Kidney (tissue), 14 donors: ENCODE results near the gene CATSPER1. TPM values are rescaled to one million over a fixed set of nuclear protein-coding genes. Genes with fewer than 3 reads are reported as not detected.

Experiments used
- DNase-seq, 5 donors: peaks; one replicate each; pipeline ENCODE4 v3.0.0-alpha.2; 2013 to 2020
- FAIRE-seq: peaks from 2 replicates; lab custom pipeline; 2012; peaks lifted over from hg19 to GRCh38; lab: Jason Lieb, UNC
- H3K27ac ChIP-seq, 2 donors: one replicate each; pipeline ENCODE4 v1.7.0; 2013; ENCODE audit warnings: low read depth in 2 of 2, low read length in 2 of 2, inconsistent platforms in 1 of 2
- H3K27me3 ChIP-seq: one replicate; pipeline ENCODE4 v1.7.1; 2013; ENCODE audit warnings: low read length, inconsistent platforms; ENCODE audit not compliant: control insufficient read depth, insufficient read depth
- H3K36me3 ChIP-seq, 3 donors: one replicate each; pipeline versions ENCODE4 v1.7.0 to v1.7.1; 2013; ENCODE audit warnings: low read length in 3 of 3, control low read depth in 1 of 3, inconsistent platforms in 1 of 3; ENCODE audit not compliant: insufficient read depth in 3 of 3, control insufficient read depth in 2 of 3
- H3K4me1 ChIP-seq, 3 donors: one replicate each; pipeline versions ENCODE4 v1.7.0 to v1.7.1; 2013; ENCODE audit warnings: low read length in 3 of 3, inconsistent platforms in 1 of 3, low read depth in 1 of 3; ENCODE audit not compliant: control insufficient read depth in 2 of 3, insufficient read depth in 2 of 3
- H3K4me3 ChIP-seq, 3 donors: one replicate each; pipeline versions ENCODE4 v1.7.0 to v1.8.1; 2013; ENCODE audit warnings: low read length in 3 of 3, control low read depth in 1 of 3, inconsistent platforms in 1 of 3
- H3K9ac ChIP-seq, 3 donors: one replicate each; pipeline versions ENCODE4 v1.7.0 to v1.7.1; 2013; ENCODE audit warnings: low read length in 3 of 3, control low read depth in 1 of 3, inconsistent platforms in 1 of 3
- H3K9me3 ChIP-seq, 3 donors: one replicate each; pipeline versions ENCODE4 v1.7.0 to v1.7.1; 2013; ENCODE audit warnings: low read length in 3 of 3, control low read depth in 1 of 3, inconsistent platforms in 1 of 3; ENCODE audit not compliant: control insufficient read depth in 2 of 3, insufficient read depth in 1 of 3
- CTCF ChIP-seq: IDR thresholded peaks from 3 replicates; pipeline ENCODE4 v1.5.1; 2012; ENCODE audit warnings: mild to moderate bottlenecking, moderate library complexity, borderline replicate concordance; ENCODE audit not compliant: insufficient read depth; ENCODE audit errors: extremely low read depth
- intact Hi-C: fragments of 100-400 bp; cut with DNase I; formaldehyde crosslinking; loops from one replicate; pipeline ENCODE4 v1.11.1; 2022
- polyA plus RNA-seq: library from polyadenylated mRNA; stranded (reverse); fragments of 350-450 nt; fragmentation: Illumina TruSeq; extraction: RNeasy Lipid Tissue Mini Kit (QIAGEN cat#74804); gene quantifications from one replicate; pipeline ENCODE4 v1.2.3, GENCODE V29; 2014; ENCODE audit warnings: low read depth, low replicate concordance; ENCODE audit not compliant: insufficient read depth
- total RNA-seq: library from RNA; stranded (reverse); fragmentation: NEBNext Ultra II Directional; extraction: Animal tissue kit (Norgen Biotek cat#: 25700); gene quantifications from one replicate; pipeline ENCODE4 v1.2.1, GENCODE V29; 2021
- donor health status: control.
- donor health status: control.
- donor health status: control.
- donor health status: control.
- donor health status: control.
- donor health status: DM: yes; HTN: yes; CAD: no.
- donor health status: Normal renal cell carcinoma (clear cell type).

The CATSPER1 gene
- total and polyA plus RNA-seq, 2 donors from 2014 or later: 0.76 TPM; not detected in 1

GRCh38 chr11:66051371-66051765, 25.1 kb upstream of the CATSPER1 start:
- H3K9me3 ChIP-seq: no peaks in the 10 kb centered on the region
- peak overlapping the region; percentile 37 to 83 (median 44) for H3K9ac ChIP-seq
- no peak for TF ChIP-seq CTCF
- H3K27me3 ChIP-seq: no peaks in the 10 kb centered on the region
- H3K27ac ChIP-seq: peak overlapping the region; percentile 73 to 83
- intact Hi-C loops: no loop called here
- DNase-seq (peak in 1 of 5 donors; percentile 14), FAIRE-seq (no peak)
- H3K36me3 ChIP-seq: peaks cover 0 to 15% (median 10%) of the 10 kb centered on the region in 3 donors
- peak overlapping the region; percentile 57 to 95 (median 66) for H3K4me3 ChIP-seq
- H3K4me1 ChIP-seq: peaks cover 0 to 23% (median 12%) of the 10 kb centered on the region in 3 donors

- H3K9ac ChIP-seq: peak overlapping the region in 1 of 3 donors; percentile 83
- intact Hi-C loops: no loop called here
Observed at GRCh38 chr11:66050581-66051231, 24.4 kb upstream of the CATSPER1 start.

GRCh38 chr11:66048547-66049323, 22.5 kb upstream of the CATSPER1 start, which contains the start of gene GAL3ST3:
TSS of gene GAL3ST3 (minus strand) at chr11:66049161. CDS start at chr11:66045415, 3,746 bp downstream.
- Histone ChIP-seq H3K27ac (no peak within 1 kb of the TSS), H3K9me3 (no peaks in the 10 kb centered on the region), H3K27me3 (no peaks in the 10 kb centered on the region), H3K36me3 (no peaks in the 10 kb centered on the region), H3K4me3 (no peak within 1 kb of the TSS), H3K4me1 (peaks cover 0 to 25% (median 12%) of the 10 kb centered on the region in 3 donors), H3K9ac (no peak within 1 kb of the TSS)
- TF ChIP-seq CTCF: no peak
- intact Hi-C loops: no loop called here
- FAIRE-seq (no peak), DNase-seq (peak; percentile 75 to 83 (median 77))

More at GRCh38 chr11:66050581-66051231, 24.4 kb upstream of the CATSPER1 start:
- Histone ChIP-seq H3K4me1 (peaks cover 0 to 23% (median 12%) of the 10 kb centered on the region in 3 donors), H3K27ac (no peak overlapping the region), H3K4me3 (no peak overlapping the region), H3K36me3 (peaks cover 0 to 11% (median 8%) of the 10 kb centered on the region in 3 donors), H3K27me3 (no peaks in the 10 kb centered on the region), H3K9me3 (no peaks in the 10 kb centered on the region)
- DNase-seq (peak in 4 of 5 donors; percentile 34 to 83 (median 55)), FAIRE-seq (no peak)
- no peak for TF ChIP-seq CTCF
